ENCODE data around the gene HBEGF.

The HBEGF gene

GRCh38 chr5:140372971-140373487, 26.6 kb upstream of the HBEGF start:
- Histone ChIP-seq H3K4me2 (ENCODE audit: low read length) (no peak overlapping the region), H4K20me1 (ENCODE audit: insufficient read depth, low read length) (no peaks in the 10 kb centered on the region), H3K4me3 (ENCODE audit: low read depth, low read length, poor library complexity, severe bottlenecking) (no peak overlapping the region), H3K27ac (ENCODE audit: low read depth, low read length, poor library complexity, severe bottlenecking) (no peak overlapping the region), H3F3A (ENCODE audit: insufficient read depth, low read length) (no peaks in the 10 kb centered on the region), H3K27me3 (ENCODE audit: insufficient read depth, low read length) (no peaks in the 10 kb centered on the region), H3K9me2 (ENCODE audit: low read depth, low read length) (no peaks in the 10 kb centered on the region), H3K79me2 (ENCODE audit: insufficient read depth, low read length) (no peaks in the 10 kb centered on the region), H3K36me3 (ENCODE audit: insufficient read depth, low read length) (no peaks in the 10 kb centered on the region), H2AFZ (ENCODE audit: low read length) (no peak overlapping the region), H3K9me3 (ENCODE audit: low read length) (no peaks in the 10 kb centered on the region), H3K9ac (ENCODE audit: low read length) (no peak overlapping the region), H3K4me1 (ENCODE audit: insufficient read depth, low read length, severe bottlenecking) (no peaks in the 10 kb centered on the region)
- TF ChIP-seq EZH2 (IDR thresholded peaks at IDR 0.05; ENCODE audit: borderline replicate concordance, low read length) = no peak
- peak; percentile 80 for TF ChIP-seq CTCF (IDR thresholded peaks at IDR 0.05; ENCODE audit: low read length)

- no peak overlapping the region for H3K4me3 ChIP-seq (ENCODE audit: low read depth, low read length, poor library complexity, severe bottlenecking)
- no peak for TF ChIP-seq CTCF (IDR thresholded peaks at IDR 0.05; ENCODE audit: low read length)
- TF ChIP-seq EZH2 (IDR thresholded peaks at IDR 0.05; ENCODE audit: borderline replicate concordance, low read length) = no peak
Observed at GRCh38 chr5:140371356-140372151, 25.2 kb upstream of the HBEGF start.

GRCh38 chr5:140367256-140368013, 21.0 kb upstream of the HBEGF start:
- H4K20me1 ChIP-seq (ENCODE audit: insufficient read depth, low read length) = no peaks in the 10 kb centered on the region
- H3K36me3 ChIP-seq (ENCODE audit: insufficient read depth, low read length) = no peaks in the 10 kb centered on the region
- H2AFZ ChIP-seq (ENCODE audit: low read length) = no peak overlapping the region
- H3K4me3 ChIP-seq (ENCODE audit: low read depth, low read length, poor library complexity, severe bottlenecking) = no peak overlapping the region
- H3K27ac ChIP-seq (ENCODE audit: low read depth, low read length, poor library complexity, severe bottlenecking) = no peak overlapping the region
- TF ChIP-seq EZH2 (IDR thresholded peaks at IDR 0.05; ENCODE audit: borderline replicate concordance, low read length) = no peak
- TF ChIP-seq CTCF (IDR thresholded peaks at IDR 0.05; ENCODE audit: low read length) = no peak
- no peaks in the 10 kb centered on the region for H3K9me3 ChIP-seq (ENCODE audit: low read length)
- no peaks in the 10 kb centered on the region for H3F3A ChIP-seq (ENCODE audit: insufficient read depth, low read length)
- no peak overlapping the region for H3K9ac ChIP-seq (ENCODE audit: low read length)
- H3K79me2 ChIP-seq (ENCODE audit: insufficient read depth, low read length) = no peaks in the 10 kb centered on the region
- H3K9me2 ChIP-seq (ENCODE audit: low read depth, low read length) = no peaks in the 10 kb centered on the region
- no peak overlapping the region for H3K4me2 ChIP-seq (ENCODE audit: low read length)
- H3K4me1 ChIP-seq (ENCODE audit: insufficient read depth, low read length, severe bottlenecking) = peaks cover 4% of the 10 kb centered on the region
- H3K27me3 ChIP-seq (ENCODE audit: insufficient read depth, low read length) = no peaks in the 10 kb centered on the region

More at GRCh38 chr5:140371356-140372151, 25.2 kb upstream of the HBEGF start:
- H3K36me3 ChIP-seq (ENCODE audit: insufficient read depth, low read length) = no peaks in the 10 kb centered on the region
- H3F3A ChIP-seq (ENCODE audit: insufficient read depth, low read length) = no peaks in the 10 kb centered on the region
- H3K4me1 ChIP-seq (ENCODE audit: insufficient read depth, low read length, severe bottlenecking) = no peaks in the 10 kb centered on the region
- H3K9ac ChIP-seq (ENCODE audit: low read length) = no peak overlapping the region
- no peaks in the 10 kb centered on the region for H4K20me1 ChIP-seq (ENCODE audit: insufficient read depth, low read length)
- no peaks in the 10 kb centered on the region for H3K9me2 ChIP-seq (ENCODE audit: low read depth, low read length)
- no peaks in the 10 kb centered on the region for H3K79me2 ChIP-seq (ENCODE audit: insufficient read depth, low read length)
- no peak overlapping the region for H3K27ac ChIP-seq (ENCODE audit: low read depth, low read length, poor library complexity, severe bottlenecking)
- no peak overlapping the region for H3K4me2 ChIP-seq (ENCODE audit: low read length)
- H2AFZ ChIP-seq (ENCODE audit: low read length) = no peak overlapping the region
- no peaks in the 10 kb centered on the region for H3K27me3 ChIP-seq (ENCODE audit: insufficient read depth, low read length)
- H3K9me3 ChIP-seq (ENCODE audit: low read length) = no peaks in the 10 kb centered on the region
